Measurements from ENCODE around the gene UST. TPM values are rescaled to one million over a fixed set of nuclear protein-coding genes. Genes with fewer than 3 reads are reported as not detected.

UST gene
- polyA plus RNA-seq, 1 donor (not counting 4 experiments of a cell fraction or from before 2014, with no cell fraction given): 6.1 TPM

DNA sequence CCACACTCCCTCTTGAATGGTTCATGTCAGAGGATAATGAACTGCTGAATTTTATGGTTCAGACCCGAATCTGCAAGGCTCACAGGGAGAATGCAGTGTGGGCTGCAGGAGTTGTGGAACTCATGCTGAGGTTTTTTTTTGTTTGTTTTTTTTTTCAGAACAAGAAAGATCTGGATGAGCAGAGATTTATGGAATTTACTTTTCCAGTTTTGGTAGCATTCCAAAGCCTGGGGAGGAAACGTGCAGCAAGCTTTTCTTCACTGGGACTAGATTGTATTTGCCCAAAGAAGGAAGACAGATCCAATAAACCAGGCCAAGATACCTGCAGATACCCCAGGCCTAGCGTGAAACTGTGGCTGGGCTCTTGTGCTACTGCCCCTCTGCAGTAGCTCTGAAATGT, 346.8 kb downstream of the UST start:
- no peaks in the 10 kb centered on the region for H3K4me1 ChIP-seq (ENCODE audit: control insufficient read depth, extremely low read depth, insufficient read depth, low read length)
- no peak overlapping the region for H3K9ac ChIP-seq (ENCODE audit: control insufficient read depth, extremely low read depth, insufficient read depth, low read length)
- H3K9me1 ChIP-seq (ENCODE audit: control insufficient read depth, extremely low read depth, insufficient read depth, low read length): no peaks in the 10 kb centered on the region
- H3K36me3 ChIP-seq (ENCODE audit: control insufficient read depth in 2 of 2, extremely low read depth in 1 of 2, insufficient read depth in 2 of 2, low read length in 2 of 2): no peaks in the 10 kb centered on the region
- no peak overlapping the region for H3K4me2 ChIP-seq (ENCODE audit: control insufficient read depth, extremely low read depth, insufficient read depth, low read depth, low read length)
- no peak overlapping the region for H2AFZ ChIP-seq (ENCODE audit: control insufficient read depth, low read length)
- dilution Hi-C loops (cut with MboI; ENCODE audit: extremely low pct_ligation_motif_present, low sequenced_read_pairs): loop anchor here (25.0 kb wide), 1 partner anchor 319 kb away; the partner anchor contains the start of gene SUMO4
- no peaks in the 10 kb centered on the region for H3K79me2 ChIP-seq (ENCODE audit: control insufficient read depth, insufficient read depth, low read length)
- no peaks in the 10 kb centered on the region for H3K27me3 ChIP-seq (ENCODE audit: control insufficient read depth, extremely low read depth, insufficient read depth, low read length)
- TF ChIP-seq EZH2 (IDR thresholded peaks at IDR 0.05; ENCODE audit: low read length): no peak
- TF ChIP-seq, protein P1, sequence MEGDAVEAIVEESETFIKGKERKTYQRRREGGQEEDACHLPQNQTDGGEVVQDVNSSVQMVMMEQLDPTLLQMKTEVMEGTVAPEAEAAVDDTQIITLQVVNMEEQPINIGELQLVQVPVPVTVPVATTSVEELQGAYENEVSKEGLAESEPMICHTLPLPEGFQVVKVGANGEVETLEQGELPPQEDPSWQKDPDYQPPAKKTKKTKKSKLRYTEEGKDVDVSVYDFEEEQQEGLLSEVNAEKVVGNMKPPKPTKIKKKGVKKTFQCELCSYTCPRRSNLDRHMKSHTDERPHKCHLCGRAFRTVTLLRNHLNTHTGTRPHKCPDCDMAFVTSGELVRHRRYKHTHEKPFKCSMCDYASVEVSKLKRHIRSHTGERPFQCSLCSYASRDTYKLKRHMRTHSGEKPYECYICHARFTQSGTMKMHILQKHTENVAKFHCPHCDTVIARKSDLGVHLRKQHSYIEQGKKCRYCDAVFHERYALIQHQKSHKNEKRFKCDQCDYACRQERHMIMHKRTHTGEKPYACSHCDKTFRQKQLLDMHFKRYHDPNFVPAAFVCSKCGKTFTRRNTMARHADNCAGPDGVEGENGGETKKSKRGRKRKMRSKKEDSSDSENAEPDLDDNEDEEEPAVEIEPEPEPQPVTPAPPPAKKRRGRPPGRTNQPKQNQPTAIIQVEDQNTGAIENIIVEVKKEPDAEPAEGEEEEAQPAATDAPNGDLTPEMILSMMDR (optimal IDR thresholded peaks at IDR 0.05 in 1 of 3, IDR thresholded peaks at IDR 0.05 in 1 of 3, conservative IDR thresholded peaks at IDR 0.05 in 1 of 3; ENCODE audit: extremely low read depth in 1 of 3, insufficient read depth in 2 of 3, low read length in 3 of 3): no peak
- H3K27ac ChIP-seq (ENCODE audit: control insufficient read depth, insufficient read depth, low read length): no peak overlapping the region
- no peaks in the 10 kb centered on the region for H4K20me1 ChIP-seq (ENCODE audit: control insufficient read depth, extremely low read depth, insufficient read depth, low read length)
- H3K9me3 ChIP-seq (ENCODE audit: control insufficient read depth, low read depth, low read length): no peaks in the 10 kb centered on the region
- no peak for FAIRE-seq
- no peak overlapping the region for H3K4me3 ChIP-seq (ENCODE audit: control insufficient read depth in 2 of 3, extremely low read depth in 1 of 3, insufficient read depth in 2 of 3, low read depth in 1 of 3, low read length in 3 of 3)
- DNase-seq (ENCODE audit: low read depth, low spot score): no peak

DNA sequence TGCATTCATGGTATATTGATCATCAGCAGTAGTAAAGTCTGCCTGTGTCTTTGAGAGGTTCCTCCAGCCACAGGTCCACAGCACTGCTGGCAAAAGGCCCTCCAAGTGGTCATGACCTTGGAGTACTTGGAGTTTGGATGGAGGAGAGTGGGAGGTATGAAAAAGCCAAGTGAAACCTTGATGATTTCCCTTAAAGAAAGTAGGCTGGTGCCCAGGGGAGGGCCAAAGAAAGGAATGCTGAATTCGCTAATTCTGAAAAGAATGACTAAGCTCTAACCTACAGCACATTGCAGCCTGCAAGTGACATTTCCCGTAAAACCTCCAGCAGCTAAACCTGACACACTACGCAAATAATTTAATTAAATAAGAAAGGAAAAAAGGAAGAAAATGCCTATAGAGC, 347.3 kb downstream of the UST start:
- FAIRE-seq: no peak
- no peak overlapping the region for H3K4me2 ChIP-seq (ENCODE audit: control insufficient read depth, extremely low read depth, insufficient read depth, low read depth, low read length)
- DNase-seq (ENCODE audit: low read depth, low spot score): no peak
- dilution Hi-C loops (cut with MboI; ENCODE audit: extremely low pct_ligation_motif_present, low sequenced_read_pairs): loop anchor here (25.0 kb wide), 1 partner anchor 318 kb away; the partner anchor contains the start of gene SUMO4
- H3K9ac ChIP-seq (ENCODE audit: control insufficient read depth, extremely low read depth, insufficient read depth, low read length): no peak overlapping the region
- no peaks in the 10 kb centered on the region for H3K9me1 ChIP-seq (ENCODE audit: control insufficient read depth, extremely low read depth, insufficient read depth, low read length)
- no peaks in the 10 kb centered on the region for H3K79me2 ChIP-seq (ENCODE audit: control insufficient read depth, insufficient read depth, low read length)
- no peaks in the 10 kb centered on the region for H3K36me3 ChIP-seq (ENCODE audit: control insufficient read depth in 2 of 2, extremely low read depth in 1 of 2, insufficient read depth in 2 of 2, low read length in 2 of 2)
- no peak overlapping the region for H3K27ac ChIP-seq (ENCODE audit: control insufficient read depth, insufficient read depth, low read length)
- TF ChIP-seq, protein P1 (optimal IDR thresholded peaks at IDR 0.05 in 1 of 3, IDR thresholded peaks at IDR 0.05 in 1 of 3, conservative IDR thresholded peaks at IDR 0.05 in 1 of 3; ENCODE audit: extremely low read depth in 1 of 3, insufficient read depth in 2 of 3, low read length in 3 of 3): no peak
- TF ChIP-seq EZH2 (IDR thresholded peaks at IDR 0.05; ENCODE audit: low read length): no peak
- no peak overlapping the region for H2AFZ ChIP-seq (ENCODE audit: control insufficient read depth, low read length)
- H3K27me3 ChIP-seq (ENCODE audit: control insufficient read depth, extremely low read depth, insufficient read depth, low read length): no peaks in the 10 kb centered on the region
- no peaks in the 10 kb centered on the region for H3K4me1 ChIP-seq (ENCODE audit: control insufficient read depth, extremely low read depth, insufficient read depth, low read length)
- H4K20me1 ChIP-seq (ENCODE audit: control insufficient read depth, extremely low read depth, insufficient read depth, low read length): no peaks in the 10 kb centered on the region
- no peak overlapping the region for H3K4me3 ChIP-seq (ENCODE audit: control insufficient read depth in 2 of 3, extremely low read depth in 1 of 3, insufficient read depth in 2 of 3, low read depth in 1 of 3, low read length in 3 of 3)
- peaks cover 2% of the 10 kb centered on the region for H3K9me3 ChIP-seq (ENCODE audit: control insufficient read depth, low read depth, low read length)
